SH-SY5Y (cell line): ENCODE results near the gene CCL22.

Experiments
- GATA2 ChIP-seq: IDR thresholded peaks from 2 replicates; pipeline ENCODE4 v1.6.1; 2011; ENCODE audit warnings: mild to moderate bottlenecking, low read depth, low read length
- GATA3 ChIP-seq: IDR thresholded peaks from 2 replicates; pipeline ENCODE4 v1.6.1; 2011; ENCODE audit warnings: low read depth, mild to moderate bottlenecking, low read length, moderate library complexity

The CCL22 gene, protein sequence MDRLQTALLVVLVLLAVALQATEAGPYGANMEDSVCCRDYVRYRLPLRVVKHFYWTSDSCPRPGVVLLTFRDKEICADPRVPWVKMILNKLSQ

DNA sequence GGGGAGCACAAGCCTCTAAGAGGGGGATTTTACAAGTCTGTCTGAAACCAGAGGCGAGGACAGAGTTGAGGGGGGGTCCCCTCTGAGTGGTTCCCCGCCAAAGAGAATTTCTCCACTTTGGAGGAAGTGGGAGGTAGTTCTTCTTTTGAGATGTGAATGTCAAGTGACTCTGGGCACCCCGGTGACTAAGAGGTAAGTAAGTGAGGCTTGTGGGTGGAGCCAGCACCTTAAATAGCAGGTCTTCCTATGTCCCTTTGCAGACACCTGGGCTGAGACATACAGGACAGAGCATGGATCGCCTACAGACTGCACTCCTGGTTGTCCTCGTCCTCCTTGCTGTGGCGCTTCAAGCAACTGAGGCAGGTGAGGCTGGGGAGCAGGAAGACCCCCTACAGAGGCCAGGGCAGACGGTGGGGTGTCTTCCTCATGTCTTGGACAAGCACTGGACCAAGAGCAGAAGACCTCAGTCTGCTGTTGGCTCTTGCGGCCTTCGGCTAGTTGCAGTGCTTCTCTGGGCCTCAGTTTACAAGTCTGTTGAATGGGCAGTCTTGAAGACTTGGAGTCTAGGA is at the start of gene CCL22:
CCL22 (plus strand) TSS at position 257 of the 569 bp plus-strand sequence; CDS start at position 291, 34 bp downstream.
- TF ChIP-seq GATA3 (no peak), GATA2 (no peak)

DNA sequence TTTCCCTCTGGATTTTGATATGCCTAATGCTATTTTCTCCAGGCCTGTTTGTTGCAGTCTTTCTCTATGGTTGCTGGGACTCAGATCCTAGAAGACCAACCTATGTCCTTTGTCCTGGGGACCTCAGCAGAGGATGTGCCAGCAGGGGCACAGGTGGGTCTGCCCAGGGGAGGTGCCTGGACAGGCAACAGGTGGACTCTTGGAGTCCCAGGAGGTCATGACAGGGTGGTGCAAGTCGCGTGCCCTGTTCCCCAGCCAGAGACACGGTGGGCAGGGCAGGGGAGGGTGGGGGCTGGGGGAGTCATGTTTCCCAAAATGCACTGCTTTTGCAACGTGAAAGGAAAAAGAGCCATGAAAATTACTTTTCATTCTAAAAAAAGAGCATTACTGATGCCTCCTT is 47.8 kb upstream of the CCL22 start:
- no peak for TF ChIP-seq GATA2

DNA sequence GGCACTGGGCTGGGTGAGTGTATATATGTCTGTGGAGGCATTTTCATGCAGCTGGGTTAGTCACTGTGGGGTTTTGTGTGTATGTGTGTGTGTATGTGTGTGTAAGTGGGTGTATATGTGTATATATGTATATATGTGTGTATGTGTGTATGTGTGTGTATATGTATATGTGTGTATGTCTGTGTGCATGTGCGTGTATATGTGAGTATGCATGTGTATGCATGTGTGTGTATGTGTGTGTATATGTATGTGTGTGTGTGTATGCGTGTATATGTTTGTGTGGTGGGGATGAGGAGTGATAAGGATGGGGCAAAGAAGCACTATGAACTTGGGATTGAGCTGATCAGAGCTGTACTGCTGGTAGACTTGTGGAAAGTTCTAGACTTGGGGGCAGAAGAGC is 45.1 kb upstream of the CCL22 start:
- TF ChIP-seq GATA3 (no peak), GATA2 (no peak)

- TF ChIP-seq GATA3 (no peak), GATA2 (no peak)
Measured at GRCh38 chr16:57314161-57314785, 44.3 kb upstream of the CCL22 start.

DNA sequence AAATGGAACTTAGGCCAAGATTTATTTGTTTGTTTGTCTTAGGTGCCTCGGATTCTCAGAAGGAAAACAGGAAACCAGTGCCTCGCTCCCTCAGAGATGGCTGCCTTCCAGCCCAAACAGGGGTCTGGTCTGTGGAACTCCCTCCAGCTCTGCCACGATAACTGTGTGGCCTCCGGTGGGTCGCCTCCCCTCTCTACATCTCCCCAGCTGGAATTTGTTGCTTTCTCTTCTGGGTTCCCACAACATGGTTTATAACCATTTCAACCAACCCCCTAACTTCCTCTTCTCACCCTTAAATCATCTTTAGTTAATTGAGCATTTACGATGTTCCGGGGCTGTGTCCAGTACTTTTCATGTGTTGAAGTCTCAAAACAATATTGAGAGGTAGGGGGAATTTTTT is 43.2 kb upstream of the CCL22 start:
- TF ChIP-seq GATA2 (no peak), GATA3 (no peak)

GRCh38 chr16:57316390-57317017 is 42.1 kb upstream of the CCL22 start:
- TF ChIP-seq GATA2: no peak
- no peak for TF ChIP-seq GATA3

DNA sequence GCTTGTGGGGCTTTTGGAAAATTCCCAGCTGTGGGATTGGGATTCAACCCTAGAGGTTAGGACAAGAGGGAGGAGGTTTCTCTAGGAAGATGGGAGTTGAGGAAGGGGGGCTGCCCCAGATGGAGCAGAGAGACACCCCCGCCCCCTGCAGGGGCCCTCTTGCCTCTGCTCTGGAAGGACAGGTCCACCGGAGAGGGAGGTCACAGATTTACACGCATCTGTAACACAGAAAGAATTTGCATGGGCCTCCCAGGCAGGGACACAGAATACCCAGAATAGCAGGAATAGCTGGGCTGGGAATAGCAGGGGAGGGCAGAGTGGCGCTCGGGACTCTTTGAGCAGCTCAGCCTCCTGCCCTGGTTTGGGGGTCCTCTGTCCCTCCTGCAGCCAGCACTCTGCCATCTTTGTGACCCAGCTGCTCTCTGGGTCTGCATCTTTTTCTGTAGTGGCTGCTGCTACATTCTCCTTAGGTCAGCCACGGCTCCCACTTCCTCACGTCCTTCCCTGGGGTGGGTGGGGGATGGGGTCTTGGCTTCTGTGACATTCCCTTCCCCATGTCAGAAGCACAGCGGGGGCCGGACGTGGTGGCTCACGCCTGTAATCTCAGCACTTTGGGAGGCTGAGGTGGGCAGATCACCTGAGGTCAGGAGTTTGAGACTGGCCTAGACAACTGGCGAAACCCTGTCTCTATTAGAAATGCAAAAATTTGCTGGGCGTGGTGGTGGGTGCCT is 40.2 kb upstream of the CCL22 start:
- no peak for TF ChIP-seq GATA3
- TF ChIP-seq GATA2: no peak

- TF ChIP-seq GATA3: no peak
- no peak for TF ChIP-seq GATA2
Measured at GRCh38 chr16:57319646-57320045, 38.9 kb upstream of the CCL22 start.

GRCh38 chr16:57324749-57325148 is 33.8 kb upstream of the CCL22 start:
- TF ChIP-seq GATA3 (no peak), GATA2 (no peak)

DNA sequence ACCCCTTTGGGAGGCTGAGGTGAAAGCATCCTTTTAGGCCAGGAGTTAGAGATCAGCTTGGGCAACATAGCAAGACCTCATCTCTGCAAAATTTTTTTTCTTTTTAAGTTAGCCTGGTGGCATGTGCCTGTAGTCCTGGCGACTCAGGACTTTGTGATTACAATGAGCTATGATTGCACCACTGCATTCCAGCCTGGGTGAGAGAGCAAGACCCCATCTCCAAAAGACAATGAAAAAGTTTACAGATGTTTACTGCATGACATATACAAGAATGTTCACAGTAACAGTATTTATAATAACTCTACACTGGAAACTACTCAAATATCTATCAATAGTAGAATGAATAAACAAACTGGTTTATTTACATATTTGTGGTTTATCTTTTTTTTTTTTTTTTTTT is 33.1 kb upstream of the CCL22 start:
- TF ChIP-seq GATA3 (no peak), GATA2 (no peak)

GRCh38 chr16:57329718-57330327 is 28.8 kb upstream of the CCL22 start:
- no peak for TF ChIP-seq GATA3
- TF ChIP-seq GATA2: no peak

DNA sequence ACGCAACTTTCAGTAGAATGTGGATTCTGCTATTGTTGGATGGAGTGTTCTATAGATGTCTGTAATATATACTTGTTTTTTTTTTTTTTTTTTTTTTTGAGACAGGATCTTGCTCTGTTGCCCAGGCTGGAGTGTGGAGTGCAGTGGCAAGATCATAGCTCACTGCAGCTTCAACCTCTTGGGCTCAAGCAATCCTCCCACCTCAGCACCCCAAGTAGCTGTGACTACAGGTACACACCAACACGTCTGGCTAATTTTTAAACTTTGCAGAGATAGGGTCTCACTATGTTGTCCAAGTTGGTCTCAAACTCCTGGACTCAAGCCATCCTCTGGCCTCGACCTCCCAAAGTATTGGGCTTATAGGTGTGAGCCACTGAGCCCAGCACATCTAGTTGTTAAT is 27.2 kb upstream of the CCL22 start:
- TF ChIP-seq GATA2 (no peak), GATA3 (no peak)

- TF ChIP-seq GATA3 (no peak), GATA2 (no peak)
Measured at GRCh38 chr16:57333402-57333801, 25.2 kb upstream of the CCL22 start.

DNA sequence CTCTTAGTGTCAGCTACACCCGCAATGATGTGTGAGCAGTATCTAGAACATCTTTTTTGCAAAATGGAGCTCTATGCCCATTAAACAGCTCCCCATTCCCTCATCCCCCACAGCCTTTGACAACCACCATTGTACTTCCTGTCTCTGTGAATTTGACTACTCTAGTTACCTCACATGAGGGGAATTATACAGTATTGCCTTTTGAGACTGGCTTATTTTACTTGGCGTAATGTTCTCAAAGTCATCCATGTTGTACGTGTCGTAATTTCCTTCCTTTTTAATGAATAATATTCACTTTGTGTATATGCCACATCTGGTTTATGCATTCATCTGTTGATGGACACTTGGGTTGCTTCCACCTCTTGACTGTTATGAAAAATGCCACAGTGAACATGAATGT is 23.2 kb upstream of the CCL22 start:
- TF ChIP-seq GATA2: no peak
- TF ChIP-seq GATA3: no peak
